Stomach smooth muscle (tissue), 2 donors: Measurements from ENCODE around the gene ITGA8.
"Not testable (repeated sequence)": the region's sequence is repeated elsewhere in the genome, so short reads cannot be mapped to it uniquely, and the experiment has no call there.

Experiments used
- H3K27ac ChIP-seq: one replicate; pipeline ENCODE4 v1.7.0; 2013; ENCODE audit warnings: mild to moderate bottlenecking, low read length, inconsistent platforms
- H3K27me3 ChIP-seq, 2 donors: one replicate each; pipeline ENCODE4 v1.7.0; 2013; ENCODE audit warnings: low read length in 2 of 2; ENCODE audit not compliant: insufficient read depth in 2 of 2, control insufficient read depth in 1 of 2
- H3K36me3 ChIP-seq, 2 donors: one replicate each; pipeline ENCODE4 v1.7.0; 2013; ENCODE audit warnings: low read length in 2 of 2; ENCODE audit not compliant: control insufficient read depth in 2 of 2, insufficient read depth in 2 of 2
- H3K4me1 ChIP-seq: one replicate; pipeline ENCODE4 v1.7.0; 2013; ENCODE audit warnings: low read length; ENCODE audit not compliant: control insufficient read depth, insufficient read depth
- H3K4me3 ChIP-seq, 2 donors: one replicate each; pipeline ENCODE4 v1.7.0; 2013; ENCODE audit warnings: low read length in 2 of 2
- H3K9ac ChIP-seq, 2 donors: one replicate each; pipeline ENCODE4 v1.7.0; 2013; ENCODE audit warnings: low read length in 2 of 2, mild to moderate bottlenecking in 1 of 2
- H3K9me3 ChIP-seq, 2 donors: one replicate each; pipeline ENCODE4 v1.7.0; 2013; ENCODE audit warnings: low read length in 2 of 2; ENCODE audit not compliant: control insufficient read depth in 2 of 2
- donor health status: healthy.
- donor health status: Pancreatic carcinoma.

The ITGA8 gene

GRCh38 chr10:15542817-15543216 lies 176.9 kb downstream of the ITGA8 start:
- no peaks in the 10 kb centered on the region for H3K36me3 ChIP-seq

GRCh38 chr10:15541376-15541775 lies 178.3 kb downstream of the ITGA8 start:
- no peak overlapping the region for H3K27ac ChIP-seq
- no peaks in the 10 kb centered on the region for H3K36me3 ChIP-seq
- no peak overlapping the region for H3K4me3 ChIP-seq
- H3K4me1 ChIP-seq: no peaks in the 10 kb centered on the region
- H3K27me3 ChIP-seq: no peaks in the 10 kb centered on the region
- H3K9ac ChIP-seq: no peak overlapping the region
- H3K9me3 ChIP-seq: peaks cover 0 to 7% of the 10 kb centered on the region in 2 donors

More at GRCh38 chr10:15542817-15543216, 176.9 kb downstream of the ITGA8 start:
- no peak overlapping the region for H3K4me3 ChIP-seq
- H3K4me1 ChIP-seq: no peaks in the 10 kb centered on the region
- no peak overlapping the region for H3K9ac ChIP-seq
- no peaks in the 10 kb centered on the region for H3K27me3 ChIP-seq
- H3K27ac ChIP-seq: no peak overlapping the region
- H3K9me3 ChIP-seq: peaks cover 0 to 7% of the 10 kb centered on the region in 2 donors

GRCh38 chr10:15540727-15541126 lies 179.0 kb downstream of the ITGA8 start:
- Histone ChIP-seq H3K36me3 (no peaks in the 10 kb centered on the region), H3K27ac (no peak overlapping the region), H3K4me3 (no peak overlapping the region), H3K27me3 (no peaks in the 10 kb centered on the region), H3K4me1 (no peaks in the 10 kb centered on the region), H3K9ac (no peak overlapping the region), H3K9me3 (peaks cover 0 to 7% of the 10 kb centered on the region in 2 donors)

- no peaks in the 10 kb centered on the region for H3K36me3 ChIP-seq
- no peaks in the 10 kb centered on the region for H3K4me1 ChIP-seq
- H3K27ac ChIP-seq: no peak overlapping the region
- H3K9me3 ChIP-seq: no peaks in the 10 kb centered on the region
- H3K27me3 ChIP-seq: no peaks in the 10 kb centered on the region
- H3K9ac ChIP-seq: no peak overlapping the region
- H3K4me3 ChIP-seq: no peak overlapping the region
Observed at GRCh38 chr10:15539262-15539661, 180.5 kb downstream of the ITGA8 start.

GRCh38 chr10:15534928-15535538 lies 184.7 kb downstream of the ITGA8 start:
- H3K9me3 ChIP-seq, H3K27me3 ChIP-seq, H3K36me3 ChIP-seq, H3K4me1 ChIP-seq, H3K27ac ChIP-seq, H3K9ac ChIP-seq, H3K4me3 ChIP-seq: not testable (repeated sequence)

- Histone ChIP-seq H3K4me1 (no peaks in the 10 kb centered on the region), H3K9me3 (no peaks in the 10 kb centered on the region), H3K4me3 (no peak overlapping the region), H3K36me3 (no peaks in the 10 kb centered on the region), H3K27ac (no peak overlapping the region), H3K9ac (no peak overlapping the region), H3K27me3 (no peaks in the 10 kb centered on the region)
Observed at GRCh38 chr10:15531927-15532722, 187.6 kb downstream of the ITGA8 start.

GRCh38 chr10:15528859-15529239 lies 190.9 kb downstream of the ITGA8 start:
- no peak overlapping the region for H3K4me3 ChIP-seq
- no peaks in the 10 kb centered on the region for H3K36me3 ChIP-seq
- H3K27ac ChIP-seq: no peak overlapping the region
- no peaks in the 10 kb centered on the region for H3K27me3 ChIP-seq
- H3K9ac ChIP-seq: no peak overlapping the region
- no peaks in the 10 kb centered on the region for H3K4me1 ChIP-seq
- no peaks in the 10 kb centered on the region for H3K9me3 ChIP-seq

GRCh38 chr10:15526754-15527153 lies 193.0 kb downstream of the ITGA8 start:
- H3K36me3 ChIP-seq: no peaks in the 10 kb centered on the region
- H3K4me3 ChIP-seq: no peak overlapping the region
- no peaks in the 10 kb centered on the region for H3K9me3 ChIP-seq
- no peaks in the 10 kb centered on the region for H3K27me3 ChIP-seq
- H3K9ac ChIP-seq: no peak overlapping the region
- no peak overlapping the region for H3K27ac ChIP-seq
- H3K4me1 ChIP-seq: no peaks in the 10 kb centered on the region

- Histone ChIP-seq H3K27ac (no peak overlapping the region), H3K9ac (no peak overlapping the region), H3K27me3 (no peaks in the 10 kb centered on the region), H3K4me3 (no peak overlapping the region), H3K36me3 (no peaks in the 10 kb centered on the region), H3K4me1 (no peaks in the 10 kb centered on the region), H3K9me3 (no peaks in the 10 kb centered on the region)
Observed at GRCh38 chr10:15521328-15521903, 198.3 kb downstream of the ITGA8 start.

GRCh38 chr10:15518250-15518649 lies 201.5 kb downstream of the ITGA8 start:
- H3K27ac ChIP-seq: no peak overlapping the region
- H3K9ac ChIP-seq: no peak overlapping the region
- no peaks in the 10 kb centered on the region for H3K4me1 ChIP-seq
- no peaks in the 10 kb centered on the region for H3K36me3 ChIP-seq
- no peak overlapping the region for H3K4me3 ChIP-seq
- no peaks in the 10 kb centered on the region for H3K9me3 ChIP-seq
- H3K27me3 ChIP-seq: no peaks in the 10 kb centered on the region
